ENCODE results near the gene RHOU. TPM values are rescaled to one million over a fixed set of nuclear protein-coding genes. Genes with fewer than 3 reads are reported as not detected.

The RHOU gene
- total and polyA plus RNA-seq, 2 donors (not counting 3 experiments of a cell fraction or from before 2014, with no cell fraction given) = 0.04 to 0.40 TPM

GRCh38 chr1:228783418-228784040 is 48.2 kb downstream of the RHOU start:
- DNase-seq (ENCODE audit: low read depth, low spot score) = no peak
- H3K4me2 ChIP-seq (ENCODE audit: insufficient read depth, low read length) = no peak overlapping the region
- H3K27me3 ChIP-seq (ENCODE audit: control insufficient read depth in 2 of 2, insufficient read depth in 2 of 2, low read length in 2 of 2) = no peaks in the 10 kb centered on the region
- no peaks in the 10 kb centered on the region for H3K4me1 ChIP-seq (ENCODE audit: control insufficient read depth, extremely low read depth, insufficient read depth, low read length)
- H4K20me1 ChIP-seq (replicated peaks; ENCODE audit: control insufficient read depth, extremely low read depth, insufficient read depth, low read length) = no peaks in the 10 kb centered on the region
- H3K9me3 ChIP-seq (replicated peaks; ENCODE audit: control insufficient read depth, insufficient read depth, low read length) = no peaks in the 10 kb centered on the region
- TF ChIP-seq JUN (IDR thresholded peaks at IDR 0.05; ENCODE audit: borderline replicate concordance, insufficient read depth, insufficient read length, low read depth) (no peak), EZH2 (IDR thresholded peaks at IDR 0.05; ENCODE audit: borderline replicate concordance, low read depth, low read length, severe bottlenecking) (no peak), POLR2A (IDR thresholded peaks at IDR 0.05; ENCODE audit: low read depth, low read length) (no peak), MYC (IDR thresholded peaks at IDR 0.05; ENCODE audit: low read depth, low read length) (no peak), POLR2AphosphoS5 (IDR thresholded peaks at IDR 0.05; ENCODE audit: insufficient read depth, low read depth, low read length) (no peak), FOS (IDR thresholded peaks at IDR 0.05; ENCODE audit: borderline replicate concordance, insufficient read depth, low read length) (no peak), GATA2 (IDR thresholded peaks at IDR 0.05; ENCODE audit: insufficient read depth, insufficient read length, low read depth, low read length) (no peak)
- TF ChIP-seq, protein P1, sequence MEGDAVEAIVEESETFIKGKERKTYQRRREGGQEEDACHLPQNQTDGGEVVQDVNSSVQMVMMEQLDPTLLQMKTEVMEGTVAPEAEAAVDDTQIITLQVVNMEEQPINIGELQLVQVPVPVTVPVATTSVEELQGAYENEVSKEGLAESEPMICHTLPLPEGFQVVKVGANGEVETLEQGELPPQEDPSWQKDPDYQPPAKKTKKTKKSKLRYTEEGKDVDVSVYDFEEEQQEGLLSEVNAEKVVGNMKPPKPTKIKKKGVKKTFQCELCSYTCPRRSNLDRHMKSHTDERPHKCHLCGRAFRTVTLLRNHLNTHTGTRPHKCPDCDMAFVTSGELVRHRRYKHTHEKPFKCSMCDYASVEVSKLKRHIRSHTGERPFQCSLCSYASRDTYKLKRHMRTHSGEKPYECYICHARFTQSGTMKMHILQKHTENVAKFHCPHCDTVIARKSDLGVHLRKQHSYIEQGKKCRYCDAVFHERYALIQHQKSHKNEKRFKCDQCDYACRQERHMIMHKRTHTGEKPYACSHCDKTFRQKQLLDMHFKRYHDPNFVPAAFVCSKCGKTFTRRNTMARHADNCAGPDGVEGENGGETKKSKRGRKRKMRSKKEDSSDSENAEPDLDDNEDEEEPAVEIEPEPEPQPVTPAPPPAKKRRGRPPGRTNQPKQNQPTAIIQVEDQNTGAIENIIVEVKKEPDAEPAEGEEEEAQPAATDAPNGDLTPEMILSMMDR (IDR thresholded peaks at IDR 0.05; ENCODE audit: extremely low read depth in 1 of 2, insufficient read depth in 1 of 2, low read depth in 1 of 2, low read length in 2 of 2) = no peak
- TF ChIP-seq, protein P2, sequence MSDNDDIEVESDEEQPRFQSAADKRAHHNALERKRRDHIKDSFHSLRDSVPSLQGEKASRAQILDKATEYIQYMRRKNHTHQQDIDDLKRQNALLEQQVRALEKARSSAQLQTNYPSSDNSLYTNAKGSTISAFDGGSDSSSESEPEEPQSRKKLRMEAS (IDR thresholded peaks at IDR 0.05; ENCODE audit: insufficient read depth, insufficient read length) = no peak
- CTCF ChIA-PET = no interaction called here
- no peak overlapping the region for H3K9ac ChIP-seq (replicated peaks; ENCODE audit: extremely low read depth, insufficient read depth, low read length)
- no peak overlapping the region for H3K4me3 ChIP-seq (replicated peaks in 1 of 3; ENCODE audit: insufficient read depth in 1 of 3, low read depth in 1 of 3, low read length in 3 of 3)
- H3K36me3 ChIP-seq (ENCODE audit: control insufficient read depth in 2 of 2, extremely low read depth in 1 of 2, insufficient read depth in 2 of 2, low read length in 2 of 2) = no peaks in the 10 kb centered on the region
- H2AFZ ChIP-seq (ENCODE audit: low read depth, low read length) = no peak overlapping the region
- H3K79me2 ChIP-seq (ENCODE audit: control insufficient read depth, insufficient read depth, low read length) = no peaks in the 10 kb centered on the region
- FAIRE-seq = no peak
- H3K9me1 ChIP-seq (replicated peaks; ENCODE audit: control insufficient read depth, extremely low read depth, insufficient read depth, low read length) = no peaks in the 10 kb centered on the region
- no peak overlapping the region for H3K27ac ChIP-seq (ENCODE audit: insufficient read depth, low read depth, low read length)
- intact Hi-C loops (cut with micrococcal nuclease) = no loop called here
- no TSS peak for BruUV-seq (replicated peaks)
- POLR2A ChIA-PET = no interaction called here
- dilution Hi-C loops (cut with MboI; ENCODE audit: extremely low pct_ligation_motif_present, low sequenced_read_pairs) = no loop called here

All from endothelial cell of umbilical vein (primary cell).